Heart left ventricle (tissue), 16 donors: ENCODE measurements around the gene IRAK1BP1. TPM values are rescaled to one million over a fixed set of nuclear protein-coding genes. Genes with fewer than 3 reads are reported as not detected.
A peak's percentile ranks its signal among the peaks of the same experiment; 100 is the strongest.

Experiments used
- ATAC-seq, 4 donors: fragments of 200-7000 bp; cut with Tn5 transposase; one replicate each; pipeline ENCODE4 v1.9.1; 2020 to 2022; ENCODE audit warnings: moderate library complexity in 4 of 4, mild to moderate bottlenecking in 3 of 4, moderate number of reproducible peaks in 1 of 4
- DNase-seq, 5 donors: peaks; one replicate each; pipeline ENCODE4 v3.0.0-alpha.2; 2020
- H3K27ac ChIP-seq, 12 donors: fragments of 200-600 bp; sonication (generic) in 4 of 12; one replicate each; pipeline versions ENCODE4 v1.5.0 to v1.8.0; 2016 to 2022; ENCODE audit warnings: mild to moderate bottlenecking in 2 of 12
- H3K27me3 ChIP-seq, 9 donors: fragments of 200-600 bp; sonication (generic) in 2 of 9; one replicate each; pipeline versions ENCODE4 v1.5.1 to v1.8.0; 2016 to 2022; ENCODE audit warnings: mild to moderate bottlenecking in 3 of 9
- H3K36me3 ChIP-seq, 9 donors: fragments of 200-600 bp; sonication (generic) in 2 of 9; one replicate each; pipeline versions ENCODE4 v1.5.0 to v1.8.0; 2018 to 2022; ENCODE audit warnings: mild to moderate bottlenecking in 2 of 9
- H3K4me1 ChIP-seq, 12 donors: fragments of 200-600 bp; sonication (generic) in 4 of 12; one replicate each; pipeline versions ENCODE4 v1.5.0 to v1.8.0; 2016 to 2022; ENCODE audit warnings: mild to moderate bottlenecking in 3 of 12
- H3K4me3 ChIP-seq, 12 donors: fragments of 200-600 bp; sonication (generic) in 4 of 12; one replicate each; pipeline versions ENCODE4 v1.5.0 to v1.8.0; 2017 to 2022; ENCODE audit warnings: mild to moderate bottlenecking in 9 of 12, moderate library complexity in 4 of 12
- H3K9me3 ChIP-seq, 12 donors: fragments of 200-600 bp; sonication (generic) in 4 of 12; one replicate each; pipeline versions ENCODE4 v1.5.0 to v1.8.0; 2016 to 2022; ENCODE audit warnings: mild to moderate bottlenecking in 1 of 12
- CTCF ChIP-seq, 12 donors: fragments of 200-600 bp; sonication (generic) in 4 of 12; IDR thresholded peaks; one replicate each; pipeline versions ENCODE4 v1.5.0 to v1.8.0; 2018 to 2022; ENCODE audit warnings: antibody characterized with exemption in 12 of 12, mild to moderate bottlenecking in 5 of 12
- POLR2A ChIP-seq, 2 donors: fragments of 450-650 bp; IDR thresholded peaks; one replicate each; pipeline ENCODE4 v1.6.1; 2017; ENCODE audit warnings: antibody characterized with exemption in 2 of 2, mild to moderate bottlenecking in 2 of 2, moderate library complexity in 2 of 2
- WGBS, 4 donors: extraction: QIAGEN DNeasy Blood & Tissue Kit in 2 of 4; methylation state at CpG; one replicate each; pipeline versions ENCODE4 v1.1.5 to v1.1.7; 2013 to 2018; 5-methylcytosine and 5-hydroxymethylcytosine counted together
- intact Hi-C, 10 donors: fragments of 100-400 bp; cut with DNase I; formaldehyde crosslinking; loops; one replicate each; pipeline versions ENCODE4 v1.11.1 to v1.14.2; 2022
- polyA plus RNA-seq, 2 donors: library from polyadenylated mRNA; stranded (reverse); fragments of 200-250 nt; gene quantifications; one replicate each; pipeline ENCODE4 v1.2.3, GENCODE V29; 2013
- total RNA-seq, 9 donors: library from RNA; depleted of rRNA in 2 of 9; stranded (reverse); fragments of >200 nt in 2 of 9; fragmentation: NEBNext Ultra II Directional in 3 of 9; extraction: Animal tissue kit (Norgen Biotek cat#: 25700) in 3 of 9; gene quantifications; one replicate each; pipeline versions ENCODE4 v1.1.0 to v1.2.4, GENCODE V29; 2016 to 2023
- donor health status: ischemic (EF 13 %, LVEDD 7.1; RV severe dilation, severe dysfunction).
- donor health status: healthy with polysubstance abuse.
- donor health status: DM: no; HTN: yes; CAD: no.
- donor health status: DM: no; HTN: no; CAD: no.
- donor health status: ischemic (EF 25% LVEDD 6.9; RV normal size, moderate dysfunction).
- donor health status: ischemic (EF 25% LVEDD 5.7; RV mildly dilated, moderate dysfunction).
- donor health status: healthy.
- donor health status: DM: yes; HTN: yes; CAD: no.
- donor health status: ischemic (EF 35%, LVEDD 5.7; RV mildly dilated, moderate dysfunction).
- donor health status: nonischemic (EF 11% LVEDD 7.7; RV severe dilation, severe dysfunction).
- donor health status: DM: yes; HTN: yes; CAD: no.
- donor health status: PGD.
- donor health status: ischemic (EF 29% LVEDD 5.4; RV normal size, mild dysfunction).
- donor health status: nonischemic (EF 23%, LVEDD 6.1; RV moderate dilation, normal function).

The IRAK1BP1 gene
- total and polyA plus RNA-seq, 11 donors, result 1.9 to 5.4 (median 3.2) TPM

- no peak for DNase-seq
- intact Hi-C loops, result loop anchor here in 1 of 10 donors (10.0 kb wide), 1 partner anchor 1087 kb away; no protein-coding TSS in a partner anchor
- no peaks in the 10 kb centered on the region for H3K36me3 ChIP-seq
- no peaks in the 10 kb centered on the region for H3K27me3 ChIP-seq
- 17 to 37% (median 26%) methylated on average over 2 of the region's 2 CpGs for WGBS, 4 donors
- H3K9me3 ChIP-seq, result no peaks in the 10 kb centered on the region
- no peak for TF ChIP-seq CTCF (IDR thresholded peaks at IDR 0.05)
- TF ChIP-seq POLR2A (IDR thresholded peaks at IDR 0.05), result no peak
- no peak overlapping the region for H3K4me3 ChIP-seq
- peaks cover 0 to 11% (median 0%) of the 10 kb centered on the region in 12 donors for H3K4me1 ChIP-seq
- no peak overlapping the region for H3K27ac ChIP-seq
- ATAC-seq, result peak; percentile 62 to 80 (median 76)
Measured at GRCh38 chr6:78831492-78831891, 35.9 kb upstream of the IRAK1BP1 start.

- Histone ChIP-seq H3K27me3 (no peaks in the 10 kb centered on the region), H3K9me3 (no peaks in the 10 kb centered on the region), H3K36me3 (no peaks in the 10 kb centered on the region), H3K27ac (no peak overlapping the region), H3K4me3 (no peak overlapping the region), H3K4me1 (peaks cover 0 to 11% (median 0%) of the 10 kb centered on the region in 12 donors)
- no peak for TF ChIP-seq POLR2A (IDR thresholded peaks at IDR 0.05)
- TF ChIP-seq CTCF (IDR thresholded peaks at IDR 0.05), result no peak
- DNase-seq (no peak), ATAC-seq (no peak)
- intact Hi-C loops, result loop anchor here in 1 of 10 donors (10.0 kb wide), 1 partner anchor 1087 kb away; no protein-coding TSS in a partner anchor
Measured at GRCh38 chr6:78832091-78832808, 35.1 kb upstream of the IRAK1BP1 start.

- Histone ChIP-seq H3K27me3 (no peaks in the 10 kb centered on the region), H3K36me3 (no peaks in the 10 kb centered on the region), H3K27ac (no peak overlapping the region), H3K9me3 (no peaks in the 10 kb centered on the region), H3K4me1 (peaks cover 0 to 11% (median 0%) of the 10 kb centered on the region in 12 donors), H3K4me3 (no peak overlapping the region)
- intact Hi-C loops, result loop anchor here in 1 of 10 donors (10.0 kb wide), 1 partner anchor 1091 kb away; no protein-coding TSS in a partner anchor
- TF ChIP-seq POLR2A (IDR thresholded peaks at IDR 0.05) (no peak), CTCF (IDR thresholded peaks at IDR 0.05) (peak in 2 of 12 donors; percentile 19 to 25)
- ATAC-seq, result no peak
- DNase-seq, result no peak
Measured at GRCh38 chr6:78835817-78836216, 31.5 kb upstream of the IRAK1BP1 start.

- Histone ChIP-seq H3K36me3 (no peaks in the 10 kb centered on the region), H3K4me1 (peaks cover 0 to 8% (median 0%) of the 10 kb centered on the region in 12 donors), H3K9me3 (no peaks in the 10 kb centered on the region), H3K27me3 (no peaks in the 10 kb centered on the region), H3K27ac (no peak overlapping the region), H3K4me3 (no peak overlapping the region)
- 65 to 75% (median 69%) methylated on average over 3 of the region's 3 CpGs for WGBS, 4 donors
- intact Hi-C loops, result loop anchor here in 1 of 10 donors (10.0 kb wide), 1 partner anchor 1092 kb away; no protein-coding TSS in a partner anchor
- DNase-seq (no peak), ATAC-seq (no peak)
- no peak for TF ChIP-seq CTCF (IDR thresholded peaks at IDR 0.05)
- TF ChIP-seq POLR2A (IDR thresholded peaks at IDR 0.05), result no peak
Measured at GRCh38 chr6:78836598-78836997, 30.8 kb upstream of the IRAK1BP1 start.
